ENCODE results near the gene DYNC1H1.

- TF ChIP-seq POLR2A (IDR thresholded peaks at IDR 0.05) = no peak
- no peak for TF ChIP-seq CTCF (IDR thresholded peaks at IDR 0.05 in 4 of 5, conservative IDR thresholded peaks at IDR 0.05 in 1 of 5)
Observed at GRCh38 chr14:101915871-101916815, 48.2 kb upstream of the DYNC1H1 start.
